GM18909 (cell line): ENCODE data around the gene DPP6.
"Not testable (repeated sequence)": the region's sequence is repeated elsewhere in the genome, so short reads cannot be mapped to it uniquely, and the experiment has no call there.

ENCODE experiments used
- ATAC-seq: cut with Tn5 transposase; IDR thresholded peaks from one replicate; pipeline ENCODE4 v1.9.1; 2021; ENCODE audit warnings: mild to moderate bottlenecking; ENCODE audit not compliant: unreplicated experiment, poor library complexity

The DPP6 gene

DNA sequence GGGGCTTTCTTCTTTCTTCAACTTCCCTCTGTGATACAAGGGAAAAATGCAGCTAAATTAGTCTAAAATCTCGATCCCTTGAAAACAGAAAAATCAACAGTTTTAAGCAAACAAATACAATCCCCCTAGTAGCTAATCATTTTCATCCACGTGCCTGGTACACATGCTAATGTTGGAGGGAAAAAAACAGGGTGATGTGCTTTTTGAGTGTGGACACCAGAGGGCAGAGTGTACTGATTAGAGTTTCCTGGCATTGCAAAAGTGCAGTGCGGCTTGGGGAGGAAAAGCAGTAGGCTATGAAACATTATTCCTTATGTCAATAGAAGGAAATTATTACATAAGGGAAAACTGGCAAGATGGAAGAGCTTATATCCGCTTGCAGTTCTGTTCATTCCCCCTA is 19.6 kb downstream of the DPP6 start:
- ATAC-seq: not testable (repeated sequence)

DNA sequence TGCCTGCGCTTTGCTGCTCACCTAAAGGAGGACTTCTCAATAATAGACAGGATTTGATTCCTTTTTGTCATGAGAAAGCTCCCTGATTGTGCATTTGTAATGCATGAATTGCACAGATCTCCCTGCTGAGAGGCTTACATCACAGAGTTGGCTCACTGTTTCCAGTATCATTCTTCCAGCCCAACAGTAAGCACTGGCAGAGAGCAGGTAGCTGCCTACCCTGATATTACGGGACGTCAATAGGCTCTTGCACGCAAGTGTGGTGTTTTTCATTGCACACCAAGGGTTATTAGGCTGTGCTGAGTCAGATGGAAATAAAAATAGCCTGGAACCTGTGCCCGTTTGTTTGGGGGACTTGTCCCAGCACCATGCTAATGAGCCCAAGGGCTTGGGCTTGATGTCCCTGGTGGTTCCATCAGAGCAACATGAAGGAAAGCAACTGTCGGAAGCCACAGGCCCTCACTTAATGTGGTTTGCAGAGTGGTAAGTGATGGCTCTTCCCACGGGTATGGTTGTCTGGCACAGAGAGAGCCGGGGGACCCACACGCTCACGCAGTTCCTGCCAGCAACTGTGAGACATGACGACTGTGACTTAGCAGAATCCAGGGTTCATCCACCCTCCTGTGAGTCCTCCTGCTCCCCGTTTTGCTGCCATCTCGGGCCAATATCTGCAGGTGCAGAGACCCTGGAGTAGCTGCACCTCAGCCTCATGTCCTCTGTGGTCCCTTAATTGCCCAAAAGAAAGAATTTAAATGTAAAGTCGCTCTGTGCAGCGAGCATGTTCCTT is 20.4 kb downstream of the DPP6 start:
- ATAC-seq: not testable (repeated sequence)

DNA sequence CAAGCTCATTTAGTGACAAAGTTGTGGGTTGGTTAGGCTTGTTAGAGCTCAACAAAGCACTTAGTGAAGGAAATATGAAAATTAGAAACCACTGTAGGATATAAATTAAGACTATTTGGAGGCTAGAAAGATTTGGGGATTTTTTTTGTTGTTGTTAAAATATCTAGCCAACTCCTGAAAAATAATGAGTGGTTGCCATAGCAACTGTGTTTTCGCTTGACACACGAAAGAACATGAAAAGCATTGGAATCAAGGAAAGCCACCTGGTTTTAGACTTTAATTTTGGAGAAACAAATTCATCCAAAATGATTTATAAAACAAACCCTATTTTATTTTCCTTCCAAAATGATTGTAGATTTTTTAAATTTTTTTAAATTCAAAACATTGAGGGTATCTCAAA is 26.3 kb downstream of the DPP6 start:
- ATAC-seq: not testable (repeated sequence)

DNA sequence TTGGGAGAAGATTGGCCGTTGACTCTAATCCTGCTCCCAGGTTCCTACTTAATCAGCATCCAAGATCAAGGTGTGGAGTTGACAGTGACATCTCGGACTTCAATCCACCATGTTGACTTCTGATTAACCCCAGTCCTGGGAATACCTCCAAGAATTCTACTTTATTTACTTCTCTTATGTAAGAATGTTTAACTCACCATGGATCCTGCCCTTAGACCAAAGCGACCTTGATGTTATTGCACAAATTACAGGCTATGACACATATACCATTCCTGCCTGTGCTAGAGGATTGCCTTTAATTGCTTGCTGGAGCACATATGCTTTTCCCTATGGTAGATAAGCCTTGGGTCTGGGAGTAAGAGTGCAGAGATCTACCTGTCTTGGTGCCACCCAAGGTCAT is 28.1 kb downstream of the DPP6 start:
- not testable (repeated sequence) for ATAC-seq

DNA sequence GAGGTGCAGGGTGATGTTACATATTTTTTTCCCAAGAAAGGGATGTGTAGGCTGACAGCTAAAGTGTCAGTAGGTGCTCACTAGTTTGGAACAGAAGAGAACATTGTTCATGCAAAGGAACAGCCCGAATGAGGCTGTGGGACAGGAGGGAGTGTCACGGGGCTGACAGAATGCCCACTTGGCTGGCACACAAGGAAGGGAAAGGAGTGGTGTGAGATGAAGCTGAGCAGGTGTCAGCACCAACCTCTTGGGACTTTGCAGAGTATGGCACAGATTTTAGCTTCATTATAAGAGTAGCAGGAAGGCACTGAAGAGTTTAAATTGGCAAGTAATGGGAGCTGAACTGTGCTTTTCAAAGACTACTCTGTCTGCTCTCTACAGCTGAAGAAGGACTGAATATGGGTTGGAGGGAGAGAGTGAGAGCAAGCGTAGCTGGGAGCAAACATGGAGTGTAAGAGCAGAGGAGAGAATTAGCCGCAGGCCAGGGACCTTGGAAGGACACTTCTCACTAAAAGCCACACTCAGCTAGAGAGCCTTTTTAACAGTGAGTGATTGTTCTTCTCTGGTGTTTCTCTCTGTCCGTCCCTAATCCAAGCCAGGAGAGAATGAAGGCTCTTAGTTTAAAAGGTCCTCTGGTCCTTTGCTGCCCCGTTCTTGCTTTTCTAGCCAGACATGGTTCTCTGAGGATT is 35.0 kb downstream of the DPP6 start:
- ATAC-seq: not testable (repeated sequence)

DNA sequence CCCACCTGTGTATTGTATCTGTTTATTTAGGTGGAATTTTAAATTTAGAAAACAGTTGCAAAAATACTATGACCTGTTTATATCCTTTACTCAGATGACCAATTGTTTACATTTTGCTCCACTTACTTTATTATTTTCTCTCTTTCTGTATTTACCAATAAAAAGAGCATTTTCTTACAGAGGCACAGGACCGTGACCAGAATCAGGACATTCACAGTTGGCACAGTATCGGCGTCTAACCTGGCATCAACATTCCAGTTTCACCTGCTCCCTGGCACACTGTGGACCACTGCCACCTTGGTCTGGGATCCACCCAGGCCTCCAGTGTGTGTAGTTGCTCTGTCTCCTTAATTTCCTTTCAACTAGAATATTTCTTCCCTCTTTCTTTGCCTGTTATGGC is 39.9 kb downstream of the DPP6 start:
- ATAC-seq: not testable (repeated sequence)

DNA sequence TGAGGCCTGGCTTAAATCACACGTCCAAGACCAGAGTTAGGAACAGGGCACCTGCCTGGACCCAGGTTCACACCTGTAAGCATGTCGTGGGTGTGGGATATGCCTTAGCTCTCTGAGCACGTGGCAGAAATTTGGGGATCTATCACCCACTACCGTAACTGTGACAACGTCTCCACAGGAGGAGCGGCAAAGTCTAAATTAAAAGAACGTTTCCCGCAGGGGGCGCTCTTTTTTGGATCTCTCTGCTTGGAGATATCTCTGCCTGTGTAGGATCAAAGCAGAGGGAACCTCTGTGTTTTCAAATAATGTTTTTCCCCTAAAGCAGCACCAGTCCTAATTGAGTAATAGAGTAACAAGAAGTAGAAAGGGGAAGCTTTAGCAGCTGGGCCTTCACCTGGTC is 43.0 kb downstream of the DPP6 start:
- ATAC-seq: not testable (repeated sequence)

DNA sequence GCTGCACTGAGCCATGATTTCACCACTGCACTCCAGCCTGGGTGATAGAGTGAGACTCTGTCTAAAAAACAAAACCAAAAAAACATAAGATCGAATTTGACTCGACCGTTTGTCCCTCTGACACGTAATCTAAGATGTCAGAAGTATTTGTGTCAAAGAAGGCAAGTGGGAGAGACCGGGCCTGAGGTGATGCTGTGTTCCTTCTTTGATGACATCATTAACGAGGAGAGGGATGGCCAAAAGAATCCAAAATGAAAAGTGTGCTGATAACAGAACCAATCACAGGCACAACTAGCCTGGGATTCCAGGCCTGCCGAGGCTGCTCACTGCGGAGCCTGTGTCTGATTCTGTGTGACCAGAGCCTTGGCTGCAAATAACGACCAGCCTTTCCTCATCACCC is 52.9 kb downstream of the DPP6 start:
- ATAC-seq: not testable (repeated sequence)

DNA sequence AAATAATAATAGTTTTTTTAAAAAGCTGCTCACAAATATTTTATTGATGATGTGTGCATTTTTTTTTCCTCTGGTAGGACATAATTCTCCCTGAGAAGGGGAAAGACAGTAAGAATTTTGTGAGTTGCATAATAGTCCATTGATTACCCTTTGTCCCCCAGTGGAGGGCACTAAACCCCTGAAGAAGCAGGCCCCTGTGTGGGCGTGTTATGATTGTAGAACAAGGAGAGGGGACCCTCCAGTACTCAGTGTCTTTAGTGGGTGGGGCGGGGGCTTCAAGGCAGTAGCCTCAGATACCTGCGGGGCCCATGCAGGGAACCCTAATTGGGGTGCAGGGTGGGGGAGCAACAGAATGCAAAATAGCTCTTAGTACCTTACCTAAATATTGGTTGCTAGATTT is 57.4 kb downstream of the DPP6 start:
- ATAC-seq: not testable (repeated sequence)

DNA sequence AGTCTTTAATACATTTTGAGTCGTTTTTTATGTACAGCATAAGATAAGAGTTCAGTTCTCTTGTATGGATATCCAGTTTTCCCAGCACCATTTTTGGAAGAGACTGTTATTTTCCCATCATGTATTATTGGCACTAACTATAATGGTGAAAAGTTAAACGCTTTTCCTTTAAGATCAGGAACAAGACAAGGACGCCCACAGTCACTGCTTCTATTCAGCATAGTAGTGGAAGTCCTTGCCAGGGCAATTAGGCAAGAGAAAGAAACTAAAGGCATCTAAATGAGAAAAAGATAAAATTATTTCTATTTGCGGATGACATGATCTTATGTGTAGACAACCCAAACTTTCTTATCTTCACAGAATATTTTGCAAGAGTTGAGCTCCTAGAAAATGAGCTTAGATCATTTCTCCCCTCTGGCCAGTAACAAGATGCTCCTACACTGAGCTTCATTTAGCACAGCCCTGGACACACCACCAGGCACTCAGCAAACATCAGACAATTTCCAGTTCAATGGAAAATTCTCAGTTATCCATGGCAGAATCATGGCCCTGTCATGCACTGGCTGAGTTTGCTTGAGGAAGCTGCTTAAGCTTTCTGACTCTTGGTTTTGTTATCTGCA is 61.6 kb downstream of the DPP6 start:
- ATAC-seq: not testable (repeated sequence)

DNA sequence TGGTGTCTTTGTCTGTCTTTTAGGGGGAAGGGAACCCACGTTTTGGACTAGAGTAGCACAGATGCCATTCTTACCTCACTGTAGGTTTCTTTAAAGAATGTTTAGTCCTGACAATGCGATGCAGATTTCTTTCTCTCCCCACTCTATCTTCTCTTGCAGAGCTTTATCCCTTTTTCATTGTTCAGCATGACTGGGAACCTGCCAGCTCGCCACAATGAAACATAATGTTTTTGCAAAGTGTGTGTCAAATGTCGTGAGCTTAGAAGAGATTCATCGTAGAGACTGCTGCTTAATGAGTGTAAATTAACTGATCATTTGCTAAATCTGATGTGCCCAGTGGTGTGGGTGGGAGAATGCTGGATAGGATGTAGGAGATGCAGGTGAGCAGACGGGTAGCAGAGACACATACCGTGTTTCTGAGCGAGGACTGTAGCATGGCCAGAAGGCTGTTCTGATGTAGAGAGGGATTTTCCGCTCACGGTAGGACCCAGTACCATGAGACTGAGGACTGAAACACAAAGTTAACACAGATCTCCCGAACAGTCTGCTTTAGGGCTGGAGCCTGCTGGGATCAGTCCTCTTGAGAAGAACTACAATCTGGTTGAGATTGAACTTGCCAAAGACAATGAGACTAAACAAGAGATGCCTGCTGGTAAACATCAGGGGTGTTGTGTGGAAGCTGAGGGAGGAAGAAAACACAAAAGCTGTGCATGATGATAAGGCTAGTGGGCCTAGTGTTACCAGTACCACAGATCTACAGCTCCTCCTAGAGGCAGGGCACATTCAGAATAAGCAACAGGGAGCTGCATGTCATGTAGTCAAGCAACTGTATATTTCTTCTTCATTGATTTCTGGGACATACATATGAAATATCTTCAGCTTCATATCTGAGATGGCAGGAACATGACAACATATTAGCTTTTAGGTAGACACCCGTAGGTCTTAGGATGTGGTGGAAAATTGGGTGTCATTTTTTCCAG is 65.5 kb downstream of the DPP6 start:
- not testable (repeated sequence) for ATAC-seq

DNA sequence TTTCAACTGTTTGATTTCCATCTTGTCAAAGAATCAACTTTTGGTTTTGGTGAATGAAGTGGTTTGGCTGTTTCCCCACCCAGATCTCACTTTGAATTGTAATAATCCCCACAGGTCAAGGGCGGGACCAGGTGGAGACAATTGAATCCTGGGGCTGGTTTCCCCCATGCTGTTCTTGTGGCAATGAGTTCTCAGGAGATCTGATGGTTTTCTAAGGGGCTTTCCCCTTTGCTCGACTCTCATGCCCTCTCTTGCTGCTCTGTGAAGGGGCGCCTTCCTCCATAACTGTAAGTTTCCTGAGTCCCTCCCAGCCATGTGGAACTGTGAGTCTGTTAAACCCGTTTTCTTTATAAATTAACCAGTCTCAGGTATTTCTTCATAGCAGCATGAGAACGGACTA is 68.6 kb downstream of the DPP6 start:
- not testable (repeated sequence) for ATAC-seq

DNA sequence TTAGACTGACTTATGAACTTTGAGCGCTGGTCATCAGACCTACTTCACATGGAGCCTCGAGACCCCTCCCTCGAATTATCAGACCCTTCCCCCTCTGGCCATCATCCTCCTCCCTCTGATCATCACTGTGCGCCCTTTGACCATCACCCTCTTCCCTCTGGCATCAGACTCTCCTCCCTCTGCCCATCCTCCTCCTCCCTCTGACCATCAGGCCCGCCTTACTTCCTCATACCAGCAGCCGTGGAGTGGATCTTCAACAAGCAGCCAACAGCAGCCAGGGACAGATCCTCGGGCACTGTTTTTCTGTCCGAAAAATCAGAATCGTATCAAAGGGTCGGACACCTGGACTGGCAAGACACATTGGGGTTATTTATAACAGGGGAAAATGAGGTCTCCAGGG is 70.5 kb downstream of the DPP6 start:
- ATAC-seq: not testable (repeated sequence)

DNA sequence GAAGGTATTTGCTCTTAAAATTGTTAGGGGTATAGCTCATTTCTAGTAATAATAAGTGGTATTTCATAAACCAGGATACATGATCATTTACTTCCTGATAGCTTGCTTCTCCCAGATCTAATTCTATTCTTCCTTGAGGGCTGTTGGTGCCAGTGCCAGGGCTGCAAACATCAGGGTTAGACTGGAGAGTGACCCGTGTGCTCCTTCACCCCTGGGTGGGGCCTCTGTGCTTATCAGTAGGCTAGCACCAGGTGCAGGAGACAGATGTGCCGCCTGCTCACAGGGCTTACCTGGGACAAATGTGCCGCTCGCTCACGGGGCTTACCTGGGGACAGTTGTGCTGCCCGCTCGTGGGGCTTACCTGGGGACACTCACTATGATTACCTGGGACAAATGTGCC is 71.2 kb downstream of the DPP6 start:
- not testable (repeated sequence) for ATAC-seq

DNA sequence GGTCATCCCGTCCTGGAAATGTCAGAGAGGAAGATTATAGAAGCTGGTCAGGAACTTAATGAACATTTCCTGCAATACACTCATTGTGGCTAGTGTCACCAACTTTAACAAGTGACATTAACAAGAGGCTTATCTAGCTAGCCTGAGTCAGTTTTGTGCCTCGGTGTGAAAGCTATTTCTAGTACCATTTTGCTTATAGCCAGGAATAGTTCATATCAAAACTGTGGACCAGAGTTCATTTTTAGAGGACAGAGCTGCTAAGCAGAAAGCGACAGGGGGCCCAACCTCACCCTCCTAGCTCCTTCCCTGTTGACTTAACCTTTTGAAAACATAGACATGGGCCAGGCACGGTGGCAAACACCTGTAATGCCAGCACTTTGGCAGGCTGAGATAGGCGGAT is 76.9 kb downstream of the DPP6 start:
- ATAC-seq: not testable (repeated sequence)

DNA sequence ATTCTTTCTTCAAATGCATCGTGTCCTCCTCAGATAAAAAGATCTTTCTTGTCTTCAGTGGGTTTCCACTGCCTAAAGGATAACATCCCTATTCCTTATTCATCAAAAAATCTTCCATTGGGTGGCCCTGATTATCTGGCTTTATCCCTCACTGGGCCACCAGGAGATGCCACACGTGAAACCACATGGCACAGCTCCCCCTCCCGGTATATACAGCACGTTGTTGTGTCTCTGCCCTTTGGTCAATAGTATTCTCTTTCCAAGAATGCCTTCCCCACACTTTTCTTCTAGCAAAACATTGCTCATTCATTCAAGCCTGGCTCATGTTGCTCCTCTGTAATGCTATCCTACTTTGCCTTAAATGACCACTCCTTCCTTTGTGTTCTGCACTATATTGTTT is 80.4 kb downstream of the DPP6 start:
- ATAC-seq: not testable (repeated sequence)

DNA sequence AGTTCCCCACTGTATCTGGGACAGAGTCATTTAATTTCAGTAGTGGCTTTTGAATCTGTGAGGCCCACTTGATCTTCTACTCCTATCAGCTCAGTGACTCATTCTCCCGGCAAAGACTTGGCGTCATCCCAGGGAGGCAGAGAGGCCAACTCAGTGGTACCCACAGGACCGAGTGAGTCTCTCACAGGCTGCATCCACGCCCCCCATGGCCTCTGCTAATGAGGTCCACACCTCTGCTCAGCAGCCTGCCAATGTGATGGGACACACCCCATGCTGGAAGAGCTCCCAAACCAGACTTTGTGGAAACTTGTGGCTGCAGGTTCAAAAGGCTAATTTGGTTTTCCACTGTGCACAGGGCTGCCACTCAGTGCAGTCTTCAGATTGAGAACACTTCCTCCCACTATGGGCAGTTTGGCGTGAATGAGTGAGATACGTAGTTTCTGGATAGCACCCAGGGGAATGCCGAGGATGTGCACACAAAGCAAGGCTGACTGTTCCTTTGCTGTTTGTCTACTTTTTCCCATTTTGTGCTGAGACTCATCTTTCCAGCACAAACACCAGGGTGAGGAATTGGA is 81.6 kb downstream of the DPP6 start:
- not testable (repeated sequence) for ATAC-seq

DNA sequence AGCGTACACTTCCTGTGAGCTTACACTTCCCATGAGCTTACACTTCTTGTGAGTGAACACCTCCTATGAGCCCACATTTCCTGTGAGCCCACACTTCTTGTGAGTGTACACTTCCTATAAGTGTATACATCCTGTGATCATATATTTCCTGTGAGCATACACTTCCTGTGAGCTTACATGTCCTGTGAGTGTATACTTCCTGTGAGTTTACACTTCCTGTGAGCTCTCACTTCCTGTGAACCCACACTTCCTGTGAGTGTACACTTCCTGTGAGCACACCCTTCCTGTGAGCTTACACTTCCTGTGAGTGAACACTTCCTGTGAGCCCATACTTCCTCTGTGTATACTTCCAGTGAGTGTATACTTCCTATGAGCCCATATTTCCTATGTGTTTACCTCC is 82.5 kb downstream of the DPP6 start:
- ATAC-seq: not testable (repeated sequence)

DNA sequence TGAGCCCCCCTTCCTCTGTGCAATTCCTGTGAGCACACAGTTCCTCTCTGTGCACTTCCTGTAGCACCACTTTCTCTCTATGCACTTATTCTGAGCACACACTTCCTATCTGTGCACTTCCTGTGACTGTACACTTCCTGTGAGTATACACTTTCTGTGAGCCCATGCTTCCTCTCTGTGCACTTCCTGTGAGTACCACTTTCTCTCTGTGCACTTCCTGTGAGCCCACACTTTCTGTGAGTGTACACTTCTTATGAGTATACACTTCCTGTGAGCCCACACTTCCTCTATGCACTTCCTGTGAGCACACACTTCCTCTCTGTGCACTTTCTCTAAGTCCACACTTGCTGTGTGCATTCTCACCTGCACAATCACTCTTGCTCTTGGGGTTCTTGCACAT is 83.4 kb downstream of the DPP6 start:
- ATAC-seq: not testable (repeated sequence)
